Measurements from ENCODE around the gene ZNF679. TPM values are rescaled to one million over a fixed set of nuclear protein-coding genes. Genes with fewer than 3 reads are reported as not detected.
"Not testable (repeated sequence)": the region's sequence is repeated elsewhere in the genome, so short reads cannot be mapped to it uniquely, and the experiment has no call there.

Gene ZNF679
- total RNA-seq, 1 experiment from 2014 or later: not detected

GRCh38 chr7:64310426-64310825 is 82.2 kb downstream of the ZNF679 start:
- no peak for DNase-seq (ENCODE audit: low spot score)

GRCh38 chr7:64312826-64313225 is 84.6 kb downstream of the ZNF679 start:
- DNase-seq (ENCODE audit: low spot score): no peak

GRCh38 chr7:64313740-64314491 is 85.6 kb downstream of the ZNF679 start, which contains the start of gene ZNF736:
TSS of gene ZNF736 (plus strand) at chr7:64313961. CDS start at chr7:64314151, 190 bp downstream.
- DNase-seq (ENCODE audit: low spot score): peak; percentile 97

- no peak for DNase-seq (ENCODE audit: low spot score)
Measured at GRCh38 chr7:64314566-64314965, 86.3 kb downstream of the ZNF679 start.

GRCh38 chr7:64316031-64316742 is 87.9 kb downstream of the ZNF679 start:
- not testable (repeated sequence) for DNase-seq (ENCODE audit: low spot score)

Other genes with a start within 250 kb of the ZNF679 start
- 0.12 TPM in 1 of 2 replicates, not detected in the other for gene ZNF722, start 229.6 kb upstream of the ZNF679 start, total RNA-seq (2014; rRNA removed; shearing (Covaris generic))
- 0.99 and 1.2 TPM in 2 replicates for gene ZNF727, start 183.0 kb upstream of the ZNF679 start, total RNA-seq (2014; rRNA removed; shearing (Covaris generic))
- gene ZNF735, start 21.3 kb upstream of the ZNF679 start, total RNA-seq (2014; rRNA removed; shearing (Covaris generic)): not detected in 2 replicates
- 5.0 and 5.4 TPM in 2 replicates for gene ZNF736, start 85.5 kb downstream of the ZNF679 start, total RNA-seq (2014; rRNA removed; shearing (Covaris generic))

Data from H4 (cell line).